ENCODE measurements around the gene ATP4A. TPM values are rescaled to one million over a fixed set of nuclear protein-coding genes. Genes with fewer than 3 reads are reported as not detected.

ATP4A gene
- total and polyA plus RNA-seq, 9 of the 15 experiments (the other 6 are each of a cell fraction or from before 2014, with no cell fraction given), result 0.15 TPM; not detected in 8

- TF ChIP-seq ETS2 (tag; IDR thresholded peaks at IDR 0.05; ENCODE audit: borderline replicate concordance, poor library complexity, severe bottlenecking) (no peak), LCOR (CRISPR knock-in tag; IDR thresholded peaks at IDR 0.05) (0 out of 2 replicates have a peak, but pooled peaks have one; percentile 53), SUPT5H (IDR thresholded peaks at IDR 0.05) (peak; percentile 88), ELF2 (CRISPR knock-in tag; IDR thresholded peaks at IDR 0.05) (peak; percentile 79; the same call in 1 of the 2 replicates), CHAMP1 (IDR thresholded peaks at IDR 0.05) (no peak), HDGF (IDR thresholded peaks at IDR 0.05) (no peak), CLOCK (CRISPR knock-in tag; IDR thresholded peaks at IDR 0.05; ENCODE audit: borderline replicate concordance) (no peak), HNRNPL (IDR thresholded peaks at IDR 0.05; ENCODE audit: low read depth, low read length) (peak; percentile 67; the same call in 1 of the 2 replicates), POLR2A (conservative IDR thresholded peaks at IDR 0.05) (peak; percentile 90)
- TF ChIP-seq, protein P1, sequence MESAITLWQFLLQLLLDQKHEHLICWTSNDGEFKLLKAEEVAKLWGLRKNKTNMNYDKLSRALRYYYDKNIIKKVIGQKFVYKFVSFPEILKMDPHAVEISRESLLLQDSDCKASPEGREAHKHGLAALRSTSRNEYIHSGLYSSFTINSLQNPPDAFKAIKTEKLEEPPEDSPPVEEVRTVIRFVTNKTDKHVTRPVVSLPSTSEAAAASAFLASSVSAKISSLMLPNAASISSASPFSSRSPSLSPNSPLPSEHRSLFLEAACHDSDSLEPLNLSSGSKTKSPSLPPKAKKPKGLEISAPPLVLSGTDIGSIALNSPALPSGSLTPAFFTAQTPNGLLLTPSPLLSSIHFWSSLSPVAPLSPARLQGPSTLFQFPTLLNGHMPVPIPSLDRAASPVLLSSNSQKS (CRISPR knock-in tag; IDR thresholded peaks at IDR 0.05), result no peak
- TF ChIP-seq, protein P2, sequence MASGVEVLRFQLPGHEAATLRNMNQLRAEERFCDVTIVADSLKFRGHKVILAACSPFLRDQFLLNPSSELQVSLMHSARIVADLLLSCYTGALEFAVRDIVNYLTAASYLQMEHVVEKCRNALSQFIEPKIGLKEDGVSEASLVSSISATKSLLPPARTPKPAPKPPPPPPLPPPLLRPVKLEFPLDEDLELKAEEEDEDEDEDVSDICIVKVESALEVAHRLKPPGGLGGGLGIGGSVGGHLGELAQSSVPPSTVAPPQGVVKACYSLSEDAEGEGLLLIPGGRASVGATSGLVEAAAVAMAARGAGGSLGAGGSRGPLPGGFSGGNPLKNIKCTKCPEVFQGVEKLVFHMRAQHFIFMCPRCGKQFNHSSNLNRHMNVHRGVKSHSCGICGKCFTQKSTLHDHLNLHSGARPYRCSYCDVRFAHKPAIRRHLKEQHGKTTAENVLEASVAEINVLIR (CRISPR knock-in tag; IDR thresholded peaks at IDR 0.05), result peak; percentile 97
- TF ChIP-seq, protein P3, sequence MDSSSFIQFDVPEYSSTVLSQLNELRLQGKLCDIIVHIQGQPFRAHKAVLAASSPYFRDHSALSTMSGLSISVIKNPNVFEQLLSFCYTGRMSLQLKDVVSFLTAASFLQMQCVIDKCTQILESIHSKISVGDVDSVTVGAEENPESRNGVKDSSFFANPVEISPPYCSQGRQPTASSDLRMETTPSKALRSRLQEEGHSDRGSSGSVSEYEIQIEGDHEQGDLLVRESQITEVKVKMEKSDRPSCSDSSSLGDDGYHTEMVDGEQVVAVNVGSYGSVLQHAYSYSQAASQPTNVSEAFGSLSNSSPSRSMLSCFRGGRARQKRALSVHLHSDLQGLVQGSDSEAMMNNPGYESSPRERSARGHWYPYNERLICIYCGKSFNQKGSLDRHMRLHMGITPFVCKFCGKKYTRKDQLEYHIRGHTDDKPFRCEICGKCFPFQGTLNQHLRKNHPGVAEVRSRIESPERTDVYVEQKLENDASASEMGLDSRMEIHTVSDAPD (CRISPR knock-in tag; IDR thresholded peaks at IDR 0.05), result no peak
Measured at GRCh38 chr19:35545001-35545854, 18.2 kb downstream of the ATP4A start, which contains the start of gene TMEM147 (continued).

Data from K562 (cell line).